Uterus (tissue), 2 donors: ENCODE results near the gene CLDN22.

Experiments
- POLR2A ChIP-seq, 2 donors: fragments of 450-650 bp; IDR thresholded peaks; one replicate each; pipeline ENCODE4 v1.6.1; 2016; ENCODE audit warnings: antibody characterized with exemption in 2 of 2, mild to moderate bottlenecking in 1 of 2, moderate library complexity in 1 of 2
- TF ChIP-seq, protein P1 (sequence below), 4 experiments: fragments of 200-600 bp in 2 of 4; fragments of 450-650 bp in 2 of 4; sonication (generic) in 2 of 4; IDR thresholded peaks; one replicate each; pipeline ENCODE4 v1.5.1; 2016 to 2019; ENCODE audit warnings: antibody characterized with exemption in 4 of 4, mild to moderate bottlenecking in 2 of 4, moderate library complexity in 1 of 4

DNA sequence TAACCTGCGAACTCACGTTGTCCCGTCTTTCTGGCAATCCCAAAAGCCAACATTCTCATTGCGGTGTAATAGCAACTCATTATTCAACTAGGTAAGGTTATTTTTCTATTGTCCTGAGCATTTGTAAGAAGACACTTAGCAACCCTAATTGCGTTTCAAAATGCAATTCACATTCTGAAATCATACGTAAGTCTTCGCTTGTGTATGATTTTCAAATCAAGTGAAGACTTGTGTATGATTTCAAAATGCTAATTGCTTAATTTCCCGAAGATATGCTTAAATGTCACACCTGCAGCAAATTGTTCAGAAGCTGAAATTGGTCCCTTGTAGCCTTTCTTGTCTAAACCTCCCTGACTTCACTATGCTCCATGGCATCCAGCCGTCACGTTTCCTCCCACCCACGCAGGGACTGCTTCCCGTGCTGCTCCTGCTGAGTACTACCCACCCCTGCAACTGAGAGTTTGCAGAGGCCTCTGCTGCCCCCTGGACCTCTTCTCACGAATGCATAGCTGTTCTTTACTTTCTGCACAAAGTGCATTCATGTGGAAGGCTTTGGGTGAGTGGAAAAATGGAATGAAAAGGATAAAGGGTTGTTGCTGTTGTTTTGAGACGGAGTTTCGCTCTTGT lies 43.0 kb upstream of the CLDN22 start:
- TF ChIP-seq, protein P1, sequence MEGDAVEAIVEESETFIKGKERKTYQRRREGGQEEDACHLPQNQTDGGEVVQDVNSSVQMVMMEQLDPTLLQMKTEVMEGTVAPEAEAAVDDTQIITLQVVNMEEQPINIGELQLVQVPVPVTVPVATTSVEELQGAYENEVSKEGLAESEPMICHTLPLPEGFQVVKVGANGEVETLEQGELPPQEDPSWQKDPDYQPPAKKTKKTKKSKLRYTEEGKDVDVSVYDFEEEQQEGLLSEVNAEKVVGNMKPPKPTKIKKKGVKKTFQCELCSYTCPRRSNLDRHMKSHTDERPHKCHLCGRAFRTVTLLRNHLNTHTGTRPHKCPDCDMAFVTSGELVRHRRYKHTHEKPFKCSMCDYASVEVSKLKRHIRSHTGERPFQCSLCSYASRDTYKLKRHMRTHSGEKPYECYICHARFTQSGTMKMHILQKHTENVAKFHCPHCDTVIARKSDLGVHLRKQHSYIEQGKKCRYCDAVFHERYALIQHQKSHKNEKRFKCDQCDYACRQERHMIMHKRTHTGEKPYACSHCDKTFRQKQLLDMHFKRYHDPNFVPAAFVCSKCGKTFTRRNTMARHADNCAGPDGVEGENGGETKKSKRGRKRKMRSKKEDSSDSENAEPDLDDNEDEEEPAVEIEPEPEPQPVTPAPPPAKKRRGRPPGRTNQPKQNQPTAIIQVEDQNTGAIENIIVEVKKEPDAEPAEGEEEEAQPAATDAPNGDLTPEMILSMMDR (IDR thresholded peaks at IDR 0.05) = no peak
- no peak for TF ChIP-seq POLR2A (IDR thresholded peaks at IDR 0.05)
